Fibroblast of pulmonary artery (primary cell): ENCODE data around the gene HERPUD2.

ENCODE experiments used
- DNase-seq: peaks from one replicate; pipeline ENCODE4 v3.0.0-alpha.2; 2010; ENCODE audit warnings: low read depth
- H3K4me3 ChIP-seq: replicated peaks from 2 replicates; pipeline ENCODE4 v1.5.1; 2011; ENCODE audit warnings: low read depth, mild to moderate bottlenecking, control low read depth, low read length, moderate library complexity
- TF ChIP-seq, protein P1 (sequence below): IDR thresholded peaks from 2 replicates; pipeline ENCODE4 v1.5.1; 2011; ENCODE audit warnings: mild to moderate bottlenecking, control low read depth, low read length, inconsistent platforms; ENCODE audit errors: missing control alignments

HERPUD2 gene

DNA sequence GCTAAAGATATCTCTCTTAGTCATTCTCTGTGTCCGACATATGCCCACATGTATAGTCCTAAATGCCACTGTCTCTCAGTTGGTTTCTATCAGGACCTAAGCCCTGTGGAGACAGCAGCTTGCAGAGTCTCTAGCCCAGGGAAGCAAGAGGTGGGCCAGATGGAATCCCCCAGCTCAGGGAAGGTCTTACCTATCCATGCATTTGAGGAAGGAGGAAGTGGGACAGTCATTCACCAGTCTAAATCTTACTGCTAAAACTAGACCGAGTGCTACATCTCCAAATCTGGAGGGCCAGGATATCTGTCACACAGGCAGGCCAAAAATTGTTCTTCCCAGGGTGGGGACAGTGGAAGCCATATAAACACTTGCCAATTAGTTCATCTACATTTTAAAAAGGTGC is 26.4 kb upstream of the HERPUD2 start:
- no peak overlapping the region for H3K4me3 ChIP-seq
- no peak for DNase-seq
- TF ChIP-seq, protein P1, sequence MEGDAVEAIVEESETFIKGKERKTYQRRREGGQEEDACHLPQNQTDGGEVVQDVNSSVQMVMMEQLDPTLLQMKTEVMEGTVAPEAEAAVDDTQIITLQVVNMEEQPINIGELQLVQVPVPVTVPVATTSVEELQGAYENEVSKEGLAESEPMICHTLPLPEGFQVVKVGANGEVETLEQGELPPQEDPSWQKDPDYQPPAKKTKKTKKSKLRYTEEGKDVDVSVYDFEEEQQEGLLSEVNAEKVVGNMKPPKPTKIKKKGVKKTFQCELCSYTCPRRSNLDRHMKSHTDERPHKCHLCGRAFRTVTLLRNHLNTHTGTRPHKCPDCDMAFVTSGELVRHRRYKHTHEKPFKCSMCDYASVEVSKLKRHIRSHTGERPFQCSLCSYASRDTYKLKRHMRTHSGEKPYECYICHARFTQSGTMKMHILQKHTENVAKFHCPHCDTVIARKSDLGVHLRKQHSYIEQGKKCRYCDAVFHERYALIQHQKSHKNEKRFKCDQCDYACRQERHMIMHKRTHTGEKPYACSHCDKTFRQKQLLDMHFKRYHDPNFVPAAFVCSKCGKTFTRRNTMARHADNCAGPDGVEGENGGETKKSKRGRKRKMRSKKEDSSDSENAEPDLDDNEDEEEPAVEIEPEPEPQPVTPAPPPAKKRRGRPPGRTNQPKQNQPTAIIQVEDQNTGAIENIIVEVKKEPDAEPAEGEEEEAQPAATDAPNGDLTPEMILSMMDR: no peak

DNA sequence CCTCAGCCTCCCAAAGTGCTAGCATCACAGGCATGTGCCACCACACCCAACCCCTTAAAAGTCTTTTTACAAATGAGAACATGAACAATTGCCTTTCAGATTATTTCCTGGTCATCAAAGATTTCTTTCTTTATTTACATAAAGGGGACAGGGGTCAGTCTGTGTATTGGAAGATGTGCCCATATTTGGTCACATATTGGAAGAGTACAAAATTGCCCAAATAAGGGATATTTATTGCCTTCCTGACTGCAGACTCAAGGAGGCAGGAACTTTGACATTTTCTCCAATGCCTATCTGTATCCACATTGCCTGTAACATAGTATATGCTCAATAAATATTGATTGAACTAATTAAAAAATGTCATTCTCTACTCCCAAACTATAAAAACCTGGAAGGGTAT is 25.9 kb upstream of the HERPUD2 start:
- no peak for DNase-seq
- TF ChIP-seq, protein P1: no peak
- H3K4me3 ChIP-seq: no peak overlapping the region

DNA sequence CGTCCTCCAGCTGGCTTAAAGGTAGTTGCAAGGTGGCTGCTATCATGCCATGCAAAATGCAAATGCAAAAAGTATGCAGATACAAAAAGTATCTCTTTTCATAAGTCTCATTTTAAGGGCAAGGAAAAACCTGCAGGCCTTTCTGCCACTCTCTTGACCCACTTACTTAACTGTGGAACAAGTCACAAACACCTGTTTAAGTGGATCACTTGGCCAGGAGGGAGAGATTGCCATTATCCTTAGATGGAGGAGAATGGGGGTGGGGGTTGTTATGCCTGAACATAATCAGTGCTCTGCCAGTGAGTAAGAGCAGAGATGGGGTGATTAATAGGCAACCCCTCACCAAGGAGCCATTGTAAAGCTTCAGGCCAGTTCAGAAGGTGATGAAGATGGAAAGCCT is 25.1 kb upstream of the HERPUD2 start:
- no peak overlapping the region for H3K4me3 ChIP-seq
- TF ChIP-seq, protein P1: no peak
- no peak for DNase-seq

DNA sequence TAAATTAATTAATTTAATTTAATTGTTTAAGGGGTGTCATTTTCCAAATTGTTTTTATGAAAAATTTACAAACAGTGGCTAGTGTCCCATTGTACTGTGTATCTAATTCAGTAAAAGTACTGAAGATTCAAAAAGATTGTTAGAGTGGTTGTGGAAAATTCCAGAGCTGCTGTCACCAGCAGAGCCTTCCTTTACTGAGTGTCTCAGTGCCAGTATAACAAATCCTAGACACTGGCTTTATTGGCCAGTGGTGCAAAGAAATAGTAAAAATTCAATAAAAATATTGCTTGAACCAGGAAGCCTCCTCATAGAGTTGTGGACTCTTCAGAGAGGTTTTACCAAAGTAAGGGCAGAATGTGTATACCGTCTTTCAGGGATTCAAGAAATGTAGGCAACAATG is 23.1 kb upstream of the HERPUD2 start:
- TF ChIP-seq, protein P1: no peak
- no peak overlapping the region for H3K4me3 ChIP-seq
- no peak for DNase-seq

DNA sequence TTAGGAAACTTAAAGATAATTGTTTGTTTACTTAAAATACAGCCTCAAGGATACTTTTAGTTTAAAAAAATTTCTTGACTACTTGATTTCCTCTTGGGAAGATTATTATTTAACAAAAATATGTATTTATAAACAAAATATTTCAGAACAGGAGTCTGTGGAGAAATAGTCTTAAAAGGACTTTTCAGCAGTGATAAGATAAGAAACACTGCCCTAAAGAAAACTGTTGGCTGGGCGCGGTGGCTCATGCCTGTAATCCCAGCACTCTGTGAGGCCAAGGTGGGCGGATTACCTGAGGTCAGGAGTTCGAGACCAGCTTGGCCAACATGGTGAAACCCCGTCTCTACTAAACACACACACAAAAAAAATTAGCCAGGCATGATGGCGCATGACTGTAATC is 22.6 kb upstream of the HERPUD2 start:
- TF ChIP-seq, protein P1: no peak
- no peak for DNase-seq
- H3K4me3 ChIP-seq: no peak overlapping the region

DNA sequence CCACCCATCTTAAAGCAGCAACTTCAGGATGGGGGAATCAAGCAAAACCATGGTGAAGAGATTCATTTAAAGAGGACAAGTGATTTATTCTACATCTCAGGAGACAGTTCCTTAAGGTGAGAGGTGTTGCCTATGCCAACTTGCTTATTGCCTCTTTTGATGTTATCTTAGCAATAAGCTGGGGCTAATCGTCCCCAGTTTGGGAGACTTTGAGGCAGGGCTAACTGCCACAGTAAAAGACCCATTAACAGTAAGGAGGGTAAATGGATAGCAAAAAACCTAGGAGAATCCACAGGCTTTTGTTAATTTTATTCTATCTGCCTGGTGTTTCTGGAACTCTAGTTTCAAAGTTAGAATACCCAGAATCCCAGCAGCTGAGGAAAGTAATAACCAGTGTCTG is 22.1 kb upstream of the HERPUD2 start:
- DNase-seq: no peak
- TF ChIP-seq, protein P1: no peak
- no peak overlapping the region for H3K4me3 ChIP-seq

DNA sequence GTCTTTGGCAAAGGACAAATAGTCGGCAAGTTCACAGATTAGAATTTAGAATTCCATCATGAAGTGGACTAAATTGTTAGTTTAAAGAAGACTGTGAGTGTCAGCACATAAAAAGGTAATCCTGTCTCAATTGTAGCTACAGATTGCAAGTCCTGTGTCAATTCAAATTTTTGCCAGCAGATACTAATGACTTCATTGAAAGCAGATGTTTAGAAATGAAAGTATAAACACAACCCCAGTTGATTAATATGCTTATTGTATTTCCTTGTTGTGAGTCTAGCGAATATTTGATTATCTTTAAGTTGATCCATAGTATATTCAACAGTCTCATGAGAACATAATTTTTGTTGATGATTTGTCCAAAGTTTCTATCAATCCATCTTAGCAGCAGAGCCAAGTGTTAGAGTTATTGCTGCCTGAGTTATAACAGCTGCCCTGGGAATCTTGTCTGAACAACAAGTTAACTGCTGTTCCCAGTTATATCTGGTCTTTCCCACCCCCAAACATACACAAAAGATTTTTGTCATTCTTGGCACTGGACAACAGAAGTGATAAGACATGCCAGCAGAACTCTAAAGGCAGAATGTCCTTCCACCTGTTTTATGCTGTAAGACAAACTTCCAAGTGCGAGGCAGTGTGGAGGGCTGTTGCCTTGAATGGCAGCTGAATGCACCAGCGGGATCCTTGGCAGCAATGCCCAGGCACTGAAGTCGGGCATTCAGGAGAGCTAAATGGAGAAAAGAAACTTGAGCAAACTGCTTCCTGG is 21.3 kb upstream of the HERPUD2 start:
- DNase-seq: peak; percentile 61
- TF ChIP-seq, protein P1: no peak
- H3K4me3 ChIP-seq: peak overlapping the region; percentile 20
